K562 (cell line): ENCODE data around the gene SLC25A18. TPM values are rescaled to one million over a fixed set of nuclear protein-coding genes. Genes with fewer than 3 reads are reported as not detected.

Experiments
- DDX20 ChIP-seq: fragments of 450-650 bp; IDR thresholded peaks from 2 replicates; pipeline ENCODE4 v1.6.1; 2016; ENCODE audit warnings: missing genetic modification characterization, low read depth, mild to moderate bottlenecking, missing compliant biosample characterization, moderate library complexity
- FOSL1 ChIP-seq: fragments of 200-800 bp; sonication (Bioruptor generic); conservative IDR thresholded peaks from 2 replicates; pipeline ENCODE4 v1.6.1; 2016; ENCODE audit warnings: missing genetic modification characterization, missing compliant biosample characterization
- HDAC3 ChIP-seq: fragments of 450-650 bp; IDR thresholded peaks from 2 replicates; pipeline ENCODE4 v1.6.1; 2018; ENCODE audit warnings: borderline replicate concordance, mild to moderate bottlenecking, moderate library complexity; ENCODE audit not compliant: partially characterized antibody
- MLLT1 ChIP-seq, 2 experiments: fragments of 450-650 bp; IDR thresholded peaks; 2 replicates each; pipeline ENCODE4 v1.6.1; 2016
- NCOA4 ChIP-seq: fragments of 450-650 bp; IDR thresholded peaks from 2 replicates; pipeline ENCODE4 v1.6.1; 2018; ENCODE audit warnings: mild to moderate bottlenecking; ENCODE audit not compliant: partially characterized antibody
- PPARD ChIP-seq: fragments of 250-450 bp; sonication (Bioruptor Pico); IDR thresholded peaks from 2 replicates; pipeline ENCODE4 v1.8.0; 2022; ENCODE audit warnings: inconsistent platforms, mild to moderate bottlenecking, moderate library complexity
- PRPF4 ChIP-seq: fragments of 200-400 bp; formaldehyde crosslinking; IDR thresholded peaks from one replicate; pipeline ENCODE4 v1.6.1; 2017; ENCODE audit warnings: low read length, low read depth, mild to moderate bottlenecking; ENCODE audit not compliant: insufficient read depth, poor library complexity, severe bottlenecking
- PTRF ChIP-seq: fragments of 450-650 bp; IDR thresholded peaks from 2 replicates; pipeline ENCODE4 v1.6.1; 2016; ENCODE audit warnings: mild to moderate bottlenecking, missing genetic modification characterization, missing compliant biosample characterization
- STAT5A ChIP-seq: IDR thresholded peaks from 2 replicates; pipeline ENCODE4 v1.6.1; 2012; ENCODE audit warnings: low read length, inconsistent platforms, borderline replicate concordance
- TAL1 ChIP-seq: fragments of 450-650 bp; IDR thresholded peaks from 2 replicates; pipeline ENCODE4 v1.6.1; 2016; ENCODE audit warnings: mild to moderate bottlenecking
- TCF15 ChIP-seq: fragments of 250-450 bp; sonication (Bioruptor Pico); IDR thresholded peaks from 2 replicates; pipeline ENCODE4 v1.8.0; 2022; ENCODE audit warnings: moderate library complexity, mild to moderate bottlenecking, inconsistent platforms
- VEZF1 ChIP-seq: fragments of 200-800 bp; sonication (Bioruptor generic); IDR thresholded peaks from 2 replicates; pipeline ENCODE4 v1.6.1; 2017; ENCODE audit warnings: missing genetic modification characterization, missing compliant biosample characterization
- ZNF212 ChIP-seq: fragments of 450-650 bp; formaldehyde crosslinking; IDR thresholded peaks from 2 replicates; pipeline ENCODE4 v1.4.0; 2020; ENCODE audit warnings: mild to moderate bottlenecking
- ZNF23 ChIP-seq: fragments of 250-450 bp; sonication (Bioruptor Pico); IDR thresholded peaks from 2 replicates; pipeline ENCODE4 v1.4.0; 2020; ENCODE audit warnings: mild to moderate bottlenecking
- ZNF431 ChIP-seq: sonication (generic); formaldehyde crosslinking; IDR thresholded peaks from 2 replicates; pipeline ENCODE4 v1.8.0; 2022; ENCODE audit warnings: mild to moderate bottlenecking, missing genetic modification reagents
- ZNF444 ChIP-seq: fragments of 250-450 bp; sonication (Bioruptor Pico); IDR thresholded peaks from 2 replicates; pipeline ENCODE4 v1.4.0; 2020; ENCODE audit warnings: mild to moderate bottlenecking, moderate library complexity
- polyA plus RNA-seq, 8 experiments: library from polyadenylated mRNA; depleted of rRNA in 4 of 8; stranded (reverse) in 5 of 8; unstranded in 3 of 8; fragments of >200 nt; fragmentation: Nextera tagmentation in 2 of 8; fragmentation: Illumina TruSeq in 1 of 8; extraction: Ambion mirVana in 2 of 8; extraction: Trizol in 1 of 8; gene quantifications; 2 replicates each; pipeline versions ENCODE4 v1.2.1 to v1.2.3, GENCODE V29; 2011 to 2014; ENCODE audit warnings: inconsistent platforms in 1 of 8, missing spikeins in 1 of 8
- total RNA-seq, 7 experiments: library from RNA; depleted of rRNA in 6 of 7; stranded (reverse); fragments of >200 nt in 6 of 7; fragmentation: Illumina TruSeq in 2 of 7; extraction: Trizol in 2 of 7; gene quantifications; 2 replicates each; pipeline versions ENCODE4 v1.2.1 to v1.2.3, GENCODE V29; 2011 to 2021; ENCODE audit warnings: low replicate concordance in 1 of 7
- TF ChIP-seq, protein P1 (sequence below): fragments of 450-650 bp; IDR thresholded peaks from 2 replicates; pipeline ENCODE4 v1.6.1; 2017; ENCODE audit warnings: antibody characterized with exemption, mild to moderate bottlenecking
- TF ChIP-seq, protein P2 (sequence below): fragments of 450-650 bp; formaldehyde crosslinking; IDR thresholded peaks from 2 replicates; pipeline ENCODE4 v1.4.0; 2022; ENCODE audit warnings: mild to moderate bottlenecking, moderate library complexity
- TF ChIP-seq, protein P3 (sequence below): fragments of 450-650 bp; IDR thresholded peaks from one replicate; pipeline ENCODE4 v1.6.1; 2018; ENCODE audit warnings: mild to moderate bottlenecking, moderate library complexity; ENCODE audit not compliant: partially characterized antibody

The SLC25A18 gene
- total and polyA plus RNA-seq, 9 of the 15 experiments (the other 6 are each of a cell fraction or from before 2014, with no cell fraction given): 0.04 TPM; not detected in 8

GRCh38 chr22:17629173-17629489 is 65.8 kb downstream of the SLC25A18 start (continued):
- TF ChIP-seq, protein P1, sequence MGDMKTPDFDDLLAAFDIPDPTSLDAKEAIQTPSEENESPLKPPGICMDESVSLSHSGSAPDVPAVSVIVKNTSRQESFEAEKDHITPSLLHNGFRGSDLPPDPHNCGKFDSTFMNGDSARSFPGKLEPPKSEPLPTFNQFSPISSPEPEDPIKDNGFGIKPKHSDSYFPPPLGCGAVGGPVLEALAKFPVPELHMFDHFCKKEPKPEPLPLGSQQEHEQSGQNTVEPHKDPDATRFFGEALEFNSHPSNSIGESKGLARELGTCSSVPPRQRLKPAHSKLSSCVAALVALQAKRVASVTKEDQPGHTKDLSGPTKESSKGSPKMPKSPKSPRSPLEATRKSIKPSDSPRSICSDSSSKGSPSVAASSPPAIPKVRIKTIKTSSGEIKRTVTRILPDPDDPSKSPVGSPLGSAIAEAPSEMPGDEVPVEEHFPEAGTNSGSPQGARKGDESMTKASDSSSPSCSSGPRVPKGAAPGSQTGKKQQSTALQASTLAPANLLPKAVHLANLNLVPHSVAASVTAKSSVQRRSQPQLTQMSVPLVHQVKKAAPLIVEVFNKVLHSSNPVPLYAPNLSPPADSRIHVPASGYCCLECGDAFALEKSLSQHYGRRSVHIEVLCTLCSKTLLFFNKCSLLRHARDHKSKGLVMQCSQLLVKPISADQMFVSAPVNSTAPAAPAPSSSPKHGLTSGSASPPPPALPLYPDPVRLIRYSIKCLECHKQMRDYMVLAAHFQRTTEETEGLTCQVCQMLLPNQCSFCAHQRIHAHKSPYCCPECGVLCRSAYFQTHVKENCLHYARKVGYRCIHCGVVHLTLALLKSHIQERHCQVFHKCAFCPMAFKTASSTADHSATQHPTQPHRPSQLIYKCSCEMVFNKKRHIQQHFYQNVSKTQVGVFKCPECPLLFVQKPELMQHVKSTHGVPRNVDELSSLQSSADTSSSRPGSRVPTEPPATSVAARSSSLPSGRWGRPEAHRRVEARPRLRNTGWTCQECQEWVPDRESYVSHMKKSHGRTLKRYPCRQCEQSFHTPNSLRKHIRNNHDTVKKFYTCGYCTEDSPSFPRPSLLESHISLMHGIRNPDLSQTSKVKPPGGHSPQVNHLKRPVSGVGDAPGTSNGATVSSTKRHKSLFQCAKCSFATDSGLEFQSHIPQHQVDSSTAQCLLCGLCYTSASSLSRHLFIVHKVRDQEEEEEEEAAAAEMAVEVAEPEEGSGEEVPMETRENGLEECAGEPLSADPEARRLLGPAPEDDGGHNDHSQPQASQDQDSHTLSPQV: peak; percentile 50; the same call in 1 of the 2 replicates
- 0 out of 2 replicates have a peak, but pooled peaks have one; percentile 17 for TF ChIP-seq DDX20 (tag)
- 0 out of 4 replicates have a peak, but pooled peaks of 1 of the 2 experiments have one; percentile 4 for TF ChIP-seq MLLT1 (IDR thresholded peaks at IDR 0.05)
- no peak for TF ChIP-seq ZNF444 (CRISPR knock-in tag)
- TF ChIP-seq NCOA4: no peak
- TF ChIP-seq FOSL1 (tag): 0 out of 2 replicates have a peak, but pooled peaks have one; percentile 41
- no peak for TF ChIP-seq STAT5A
- 0 out of 2 replicates have a peak, but pooled peaks have one; percentile 28 for TF ChIP-seq ZNF23 (CRISPR knock-in tag)
- TF ChIP-seq VEZF1 (CRISPR knock-in tag): 0 out of 2 replicates have a peak, but pooled peaks have one; percentile 22
- TF ChIP-seq PRPF4: no peak
- TF ChIP-seq, protein P2, sequence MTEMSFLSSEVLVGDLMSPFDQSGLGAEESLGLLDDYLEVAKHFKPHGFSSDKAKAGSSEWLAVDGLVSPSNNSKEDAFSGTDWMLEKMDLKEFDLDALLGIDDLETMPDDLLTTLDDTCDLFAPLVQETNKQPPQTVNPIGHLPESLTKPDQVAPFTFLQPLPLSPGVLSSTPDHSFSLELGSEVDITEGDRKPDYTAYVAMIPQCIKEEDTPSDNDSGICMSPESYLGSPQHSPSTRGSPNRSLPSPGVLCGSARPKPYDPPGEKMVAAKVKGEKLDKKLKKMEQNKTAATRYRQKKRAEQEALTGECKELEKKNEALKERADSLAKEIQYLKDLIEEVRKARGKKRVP (CRISPR knock-in tag): 0 out of 2 replicates have a peak, but pooled peaks have one; percentile 17
- TF ChIP-seq, protein P3, sequence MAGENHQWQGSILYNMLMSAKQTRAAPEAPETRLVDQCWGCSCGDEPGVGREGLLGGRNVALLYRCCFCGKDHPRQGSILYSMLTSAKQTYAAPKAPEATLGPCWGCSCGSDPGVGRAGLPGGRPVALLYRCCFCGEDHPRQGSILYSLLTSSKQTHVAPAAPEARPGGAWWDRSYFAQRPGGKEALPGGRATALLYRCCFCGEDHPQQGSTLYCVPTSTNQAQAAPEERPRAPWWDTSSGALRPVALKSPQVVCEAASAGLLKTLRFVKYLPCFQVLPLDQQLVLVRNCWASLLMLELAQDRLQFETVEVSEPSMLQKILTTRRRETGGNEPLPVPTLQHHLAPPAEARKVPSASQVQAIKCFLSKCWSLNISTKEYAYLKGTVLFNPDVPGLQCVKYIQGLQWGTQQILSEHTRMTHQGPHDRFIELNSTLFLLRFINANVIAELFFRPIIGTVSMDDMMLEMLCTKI: no peak
- no peak for TF ChIP-seq ZNF212 (CRISPR knock-in tag)
- no peak for TF ChIP-seq PTRF (tag)
- TF ChIP-seq TAL1: no peak
- TF ChIP-seq HDAC3: peak; percentile 43
- 0 out of 2 replicates have a peak, but pooled peaks have one; percentile 6 for TF ChIP-seq ZNF431
- no peak for TF ChIP-seq PPARD
- TF ChIP-seq TCF15 (CRISPR knock-in tag): 0 out of 2 replicates have a peak, but pooled peaks have one; percentile 65
